MCF 10A (cell line): ENCODE data around the gene RGS14. TPM values are rescaled to one million over a fixed set of nuclear protein-coding genes. Genes with fewer than 3 reads are reported as not detected.

Experiments
- BruUV-seq: library from RNA; stranded (reverse); fragments of 400-500 nt; replicated peaks from 2 replicates; lab custom pipeline; 2021; lab: Mats Ljungman, UMichigan
- CTCF ChIA-PET: fragments of 300-600 bp; sonication (Branson Sonifier 250); formaldehyde crosslinking; extraction: SDS; loops from one replicate; lab custom pipeline; 2021; ENCODE audit warnings: antibody characterized with exemption, inconsistent platforms; lab: Yijun Ruan, JAX
- POLR2A ChIA-PET: fragments of 300-600, 350-650 bp; sonication (Branson Sonifier 250); formaldehyde crosslinking; extraction: SDS; loops from one replicate; lab custom pipeline; 2020; ENCODE audit warnings: antibody characterized with exemption, inconsistent platforms; lab: Yijun Ruan, JAX
- DNase-seq: peaks from one replicate; pipeline ENCODE4 v3.0.0-alpha.2; 2018; ENCODE audit not compliant: unreplicated experiment
- H3K27ac Mint-ChIP-seq: one replicate; pipeline ENCODE4 v1.8.0; 2022; ENCODE audit warnings: mild to moderate bottlenecking, low read depth, mixed read lengths; ENCODE audit not compliant: unreplicated experiment
- H3K27me3 Mint-ChIP-seq: one replicate; pipeline ENCODE4 v1.8.0; 2022; ENCODE audit warnings: mixed read lengths; ENCODE audit not compliant: insufficient read depth, unreplicated experiment
- H3K36me3 Mint-ChIP-seq: one replicate; pipeline ENCODE4 v1.8.0; 2022; ENCODE audit warnings: mild to moderate bottlenecking, moderate library complexity, mixed read lengths; ENCODE audit not compliant: insufficient read depth, unreplicated experiment
- H3K4me1 Mint-ChIP-seq: one replicate; pipeline ENCODE4 v1.8.0; 2022; ENCODE audit warnings: mixed read lengths; ENCODE audit not compliant: insufficient read depth, unreplicated experiment
- H3K4me3 Mint-ChIP-seq: one replicate; pipeline ENCODE4 v1.8.0; 2022; ENCODE audit warnings: mild to moderate bottlenecking, moderate library complexity, mixed read lengths; ENCODE audit not compliant: unreplicated experiment
- H3K9me3 Mint-ChIP-seq: one replicate; pipeline ENCODE4 v1.8.0; 2022; ENCODE audit warnings: mixed read lengths; ENCODE audit not compliant: unreplicated experiment
- CTCF ChIP-seq: fragments of 200-600 bp; IDR thresholded peaks from one replicate; pipeline ENCODE4 v1.8.0; 2022; ENCODE audit warnings: antibody characterized with exemption, mild to moderate bottlenecking; ENCODE audit not compliant: unreplicated experiment
- intact Hi-C: fragments of 100-400 bp; cut with micrococcal nuclease; formaldehyde crosslinking; loops from 2 replicates; pipeline ENCODE4 v1.14.1; 2022
- total RNA-seq: library from RNA; stranded (reverse); gene quantifications from 2 replicates; pipeline ENCODE4 v1.2.3, GENCODE V29; 2022

RGS14 gene
- total RNA-seq, 1 experiment from 2014 or later, result 7.8 TPM

GRCh38 chr5:177330991-177331842 is 26.5 kb upstream of the RGS14 start:
- Mint-ChIP-seq H3K4me1 (peaks cover 16% of the 10 kb centered on the region), H3K4me3 (no peak overlapping the region), H3K9me3 (no peaks in the 10 kb centered on the region), H3K36me3 (peaks cover 74% of the 10 kb centered on the region), H3K27me3 (no peaks in the 10 kb centered on the region), H3K27ac (no peak overlapping the region)
- no peak for TF ChIP-seq CTCF
- ChIA-PET CTCF (interaction anchor here (0.5 to 5.4 kb wide), 7 partner anchors 14 to 73 kb away, joined by 3 to 59 read pairs (median 5); no protein-coding TSS in a partner anchor), POLR2A (interaction anchor here (1.4 kb wide), 1 partner anchor 21 kb away, joined by 5 read pairs; the partner anchor contains the start of gene LMAN2)
- intact Hi-C loops, result no loop called here
- BruUV-seq, result TSS peak; percentile 87
- DNase-seq, result no peak

GRCh38 chr5:177332031-177332895 is 25.5 kb upstream of the RGS14 start:
- no peak for DNase-seq
- intact Hi-C loops, result no loop called here
- Mint-ChIP-seq H3K27me3 (no peaks in the 10 kb centered on the region), H3K9me3 (no peaks in the 10 kb centered on the region), H3K4me1 (peaks cover 10% of the 10 kb centered on the region), H3K27ac (no peak overlapping the region), H3K4me3 (no peak overlapping the region), H3K36me3 (peaks cover 79% of the 10 kb centered on the region)
- no peak for TF ChIP-seq CTCF
- POLR2A ChIA-PET, result no interaction called here
- CTCF ChIA-PET, result interaction anchor here (0.5 to 2.5 kb wide), 3 partner anchors 22 to 72 kb away, joined by 3 to 11 read pairs (median 3); no protein-coding TSS in a partner anchor
- no TSS peak for BruUV-seq

GRCh38 chr5:177332896-177333260 is 24.8 kb upstream of the RGS14 start:
- Mint-ChIP-seq H3K4me3 (no peak overlapping the region), H3K9me3 (no peaks in the 10 kb centered on the region), H3K36me3 (peaks cover 75% of the 10 kb centered on the region), H3K27ac (no peak overlapping the region), H3K4me1 (peaks cover 6% of the 10 kb centered on the region), H3K27me3 (no peaks in the 10 kb centered on the region)
- intact Hi-C loops, result no loop called here
- no peak for TF ChIP-seq CTCF
- DNase-seq, result no peak
- no TSS peak for BruUV-seq
- CTCF ChIA-PET, result interaction anchor here (0.7 to 2.5 kb wide), 4 partner anchors 16 to 736 kb away, joined by 3 to 11 read pairs (median 4); no protein-coding TSS in a partner anchor
- POLR2A ChIA-PET, result no interaction called here
